Activated CD4-positive, CD25-positive, alpha-beta regulatory T cell treated with anti-CD3 and anti-CD28 coated beads, Interleukin-2, amount 50 U/mL, for 24 hours (primary cell): ENCODE measurements around the gene PRSS38.

Experiments used
- ATAC-seq, 2 donors: fragments of 150-1000 bp; cut with Tn5 transposase; one replicate each; pipeline ENCODE4 v1.10.0; 2021; ENCODE audit warnings: mild to moderate bottlenecking in 1 of 2, moderate library complexity in 1 of 2

Gene PRSS38

DNA sequence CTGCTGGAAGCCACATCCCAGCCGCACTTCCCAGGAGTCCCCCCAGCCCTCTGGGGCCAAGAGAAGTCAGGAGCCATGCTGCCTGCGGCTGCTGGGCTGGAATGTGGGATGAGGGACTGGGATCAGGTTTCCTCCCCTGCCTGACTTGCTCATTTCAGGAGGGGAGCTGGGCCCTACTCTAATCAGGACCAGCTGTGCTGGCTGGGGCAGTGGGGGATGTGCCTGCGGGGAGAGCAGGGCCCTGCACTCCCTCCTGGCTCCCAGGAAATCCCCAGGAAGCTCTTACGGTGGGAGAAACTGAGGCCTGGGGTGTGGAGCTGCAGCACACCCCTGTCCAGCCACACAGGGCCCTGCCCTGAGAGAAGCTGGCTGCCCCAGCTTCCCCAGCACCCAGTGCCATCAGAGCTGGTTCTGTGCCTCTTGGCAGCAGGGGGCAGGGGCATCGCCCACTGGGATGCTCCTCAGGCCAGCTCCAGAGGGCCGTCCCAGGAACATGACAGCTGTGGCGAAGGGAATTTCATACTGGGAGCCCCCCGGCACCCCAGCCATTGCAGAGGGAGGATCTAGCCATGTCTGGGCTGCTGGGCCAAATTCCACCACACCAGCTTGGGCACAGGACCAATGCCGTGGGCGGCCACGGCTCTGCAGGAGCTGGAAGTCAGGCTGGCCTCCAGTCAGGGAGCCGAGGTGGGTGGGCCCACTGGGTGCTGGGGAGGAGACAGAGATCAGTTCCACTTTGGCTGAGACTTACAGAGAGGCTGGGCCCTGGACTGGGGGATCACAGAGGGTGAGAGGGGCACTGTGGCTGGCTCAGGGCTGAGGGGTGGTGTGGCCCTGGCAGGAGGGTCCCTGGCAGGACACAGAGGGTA, 21.3 kb upstream of the PRSS38 start:
- no peak for ATAC-seq

DNA sequence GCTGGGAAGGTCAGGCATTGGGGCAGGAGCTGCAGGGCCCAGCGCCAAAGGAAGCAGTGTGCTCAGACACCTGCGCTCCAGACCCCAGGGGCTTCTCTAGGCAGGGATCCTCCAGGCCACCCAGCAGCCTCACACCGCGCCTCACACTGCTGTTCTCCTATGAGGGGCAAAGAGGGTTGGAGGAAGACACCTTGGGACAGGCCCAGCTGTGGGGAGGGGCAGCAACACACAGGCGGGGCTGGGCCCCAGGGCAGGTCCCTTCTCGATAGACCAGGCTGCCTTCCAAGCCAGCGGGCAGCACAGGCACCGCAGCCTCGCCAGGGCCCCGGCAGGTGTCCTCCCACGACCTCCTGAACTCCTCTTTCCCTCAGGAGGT, 20.7 kb upstream of the PRSS38 start:
- no peak for ATAC-seq

DNA sequence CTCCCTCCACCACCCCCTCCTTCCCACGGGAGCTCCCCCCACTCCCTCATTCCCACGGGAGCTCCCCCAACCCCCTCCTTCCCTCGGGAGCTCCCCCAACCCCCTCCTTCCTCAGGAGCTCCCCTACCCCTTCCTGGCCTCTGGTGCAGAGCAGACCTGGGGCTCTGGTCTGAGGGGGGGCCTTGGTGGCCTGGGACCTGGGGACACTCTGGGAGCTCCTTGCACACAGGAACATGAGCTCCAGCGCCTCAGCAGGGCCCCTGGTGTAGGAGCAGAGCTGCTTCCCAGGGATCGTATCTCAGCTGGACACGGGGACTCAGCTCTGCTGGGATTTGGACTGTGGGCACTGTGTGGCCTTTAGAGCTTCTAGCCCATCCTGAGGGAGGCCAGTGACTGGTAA, 19.7 kb upstream of the PRSS38 start:
- no peak for ATAC-seq

GRCh38 chr1:227796359-227796915, 19.0 kb upstream of the PRSS38 start:
- ATAC-seq: no peak

DNA sequence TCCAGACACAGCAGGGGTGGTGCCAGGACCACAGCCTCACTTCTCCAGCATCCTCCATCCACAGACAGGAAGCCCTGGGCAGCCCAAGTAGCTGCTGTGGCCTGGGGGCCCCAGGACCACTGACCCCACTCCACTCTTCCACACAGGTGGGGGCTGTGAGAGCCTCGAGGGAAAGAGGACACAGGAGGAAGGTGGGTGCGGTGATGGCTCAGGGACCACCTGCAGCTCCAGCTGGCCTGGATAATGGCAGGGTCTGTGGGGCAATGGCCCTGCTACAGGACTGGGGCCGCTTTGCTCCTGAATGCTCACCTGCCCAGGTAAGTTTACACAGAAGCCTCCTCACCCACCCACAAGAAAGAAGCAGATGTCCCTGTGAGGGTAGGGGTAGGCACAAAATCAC, 18.3 kb upstream of the PRSS38 start:
- ATAC-seq: no peak

GRCh38 chr1:227797625-227798024, 17.9 kb upstream of the PRSS38 start:
- no peak for ATAC-seq

- no peak for ATAC-seq
Observed at GRCh38 chr1:227798078-227798802, 17.2 kb upstream of the PRSS38 start.

- ATAC-seq: no peak
Observed at GRCh38 chr1:227799756-227800155, 15.7 kb upstream of the PRSS38 start.

DNA sequence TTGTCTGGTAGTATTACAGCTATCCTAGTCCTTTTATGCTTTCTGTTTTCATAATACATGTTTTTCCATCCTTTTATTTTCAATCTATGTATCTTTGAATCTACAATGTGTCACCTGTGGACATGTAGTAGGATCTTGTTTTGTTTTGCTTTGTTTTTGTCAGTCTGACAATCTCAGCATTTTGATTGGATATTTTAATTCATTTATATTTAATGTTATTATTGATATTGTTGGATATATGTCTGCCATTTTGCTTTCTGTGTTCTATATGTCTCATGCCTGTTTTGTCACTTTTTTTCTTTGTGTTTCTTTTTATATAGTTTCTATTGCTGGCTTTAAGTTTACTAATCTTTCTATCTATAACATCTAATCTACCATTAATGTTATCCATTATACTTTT, 11.5 kb upstream of the PRSS38 start:
- no peak for ATAC-seq

DNA sequence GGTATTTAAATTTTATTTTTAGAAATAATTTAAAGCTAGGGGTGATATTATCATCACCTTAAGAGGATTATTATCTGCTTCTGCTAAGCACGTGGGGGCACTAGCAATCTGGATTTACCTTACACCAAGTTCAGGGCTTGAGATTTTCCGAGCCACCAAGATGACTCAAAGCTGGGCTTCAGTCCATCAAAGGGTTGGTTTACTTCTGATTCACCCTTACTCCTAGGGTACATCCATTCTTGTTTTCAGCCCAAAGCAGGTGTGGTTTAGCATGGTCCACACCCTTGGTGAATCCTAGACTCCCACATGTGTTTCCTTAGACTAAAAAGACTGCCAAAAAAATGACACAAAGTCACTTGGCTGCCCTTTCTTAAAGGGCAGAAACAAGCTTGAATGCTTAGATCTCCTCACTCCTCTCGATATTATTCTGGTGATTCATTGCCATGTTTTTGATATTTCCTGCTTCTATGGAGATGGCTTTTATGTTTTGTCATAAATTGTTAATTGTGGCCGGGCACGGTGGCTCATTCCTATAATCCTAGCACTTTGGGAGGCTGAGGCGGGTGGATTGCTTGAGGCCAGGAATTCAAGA, 9.8 kb upstream of the PRSS38 start:
- ATAC-seq: no peak

GRCh38 chr1:227808566-227808965, 6.9 kb upstream of the PRSS38 start:
- no peak for ATAC-seq

GRCh38 chr1:227809026-227809425, 6.4 kb upstream of the PRSS38 start:
- ATAC-seq: no peak

DNA sequence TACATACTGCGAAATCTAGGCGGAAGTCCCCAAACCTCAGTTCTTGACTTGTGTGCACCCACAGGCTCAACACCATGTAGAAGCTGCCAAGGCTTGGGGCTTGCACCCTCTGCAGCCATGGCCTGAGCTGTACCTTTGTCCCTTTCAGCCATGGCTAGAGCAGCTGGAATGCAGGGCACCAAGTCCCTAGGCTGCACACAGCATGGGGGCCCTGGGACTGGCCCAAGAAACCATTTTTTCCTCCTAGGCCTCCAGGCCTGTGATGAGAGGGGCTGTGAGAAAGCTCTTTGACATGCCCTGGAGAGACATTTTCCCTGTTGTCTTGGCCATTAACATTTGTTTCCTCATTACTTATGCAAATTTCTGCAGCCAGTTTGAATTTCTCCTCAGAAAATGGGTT, 1.5 kb upstream of the PRSS38 start:
- ATAC-seq: no peak

- ATAC-seq: no peak
Observed at GRCh38 chr1:227816750-227817446, 1.4 kb downstream of the PRSS38 start.

DNA sequence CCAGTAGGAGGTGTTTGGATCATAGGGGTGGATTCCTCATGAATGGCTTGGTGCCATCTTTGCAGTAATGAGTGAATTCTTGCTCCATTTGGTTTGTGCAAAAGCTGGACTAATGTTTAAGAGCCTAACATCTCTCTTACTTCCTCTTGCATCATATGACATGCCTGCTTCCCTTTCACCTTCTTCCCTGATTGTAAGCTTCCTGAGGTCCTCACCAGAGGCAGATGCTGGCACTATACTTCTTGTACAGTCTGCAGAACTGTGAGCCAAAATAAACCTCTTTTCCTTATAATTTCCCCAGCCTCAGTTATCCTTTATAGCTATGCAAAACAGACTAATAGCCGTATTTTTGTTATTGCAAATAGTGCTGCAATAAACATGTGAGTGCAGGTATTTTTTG, 8.1 kb downstream of the PRSS38 start:
- no peak for ATAC-seq

DNA sequence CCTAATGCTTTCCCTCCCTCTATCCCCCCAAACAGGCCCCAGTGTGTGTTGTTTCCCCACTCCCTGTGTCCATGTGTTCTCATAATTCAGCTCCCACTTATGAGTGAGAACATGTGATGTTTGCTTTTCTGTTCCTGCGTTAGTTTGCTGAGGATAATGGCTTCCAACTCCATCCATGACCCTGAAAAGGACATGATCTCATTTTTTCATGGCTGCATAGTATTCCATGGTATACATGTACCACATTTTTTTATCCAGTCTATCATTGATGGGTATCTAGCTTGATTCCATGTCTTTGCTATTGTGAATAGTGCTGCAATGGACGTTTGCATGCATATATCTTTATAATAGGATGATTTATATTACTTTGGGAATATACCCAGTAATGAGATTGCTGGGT, 8.7 kb downstream of the PRSS38 start:
- ATAC-seq: no peak

- ATAC-seq: no peak
Observed at GRCh38 chr1:227828786-227829185, 13.3 kb downstream of the PRSS38 start.

DNA sequence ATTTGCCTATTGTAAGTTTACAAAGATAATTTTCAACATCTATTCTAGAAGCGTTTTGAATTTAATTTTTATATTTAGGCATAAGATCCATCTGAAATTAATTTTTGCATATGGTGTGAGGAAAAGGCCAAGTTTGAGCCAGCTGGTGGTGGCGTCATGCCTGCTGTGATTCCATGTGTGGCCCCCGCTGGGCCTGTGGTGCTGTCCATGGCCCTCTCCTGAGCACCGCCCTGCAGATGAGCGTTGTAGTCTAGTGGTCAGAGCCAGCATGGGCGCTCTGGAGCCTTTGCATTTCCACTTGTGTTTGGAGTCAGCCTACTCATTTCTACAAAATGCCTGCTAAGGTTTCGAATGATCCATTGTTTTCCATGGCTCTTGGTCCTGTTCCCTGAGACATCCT, 22.7 kb downstream of the PRSS38 start:
- ATAC-seq: no peak

- ATAC-seq: no peak
Observed at GRCh38 chr1:227841096-227841495, 25.6 kb downstream of the PRSS38 start.

- ATAC-seq: no peak
Observed at GRCh38 chr1:227844320-227845146, 29.1 kb downstream of the PRSS38 start.

GRCh38 chr1:227845147-227845458, 29.6 kb downstream of the PRSS38 start:
- no peak for ATAC-seq

GRCh38 chr1:227845519-227845918, 30.0 kb downstream of the PRSS38 start:
- no peak for ATAC-seq
